NCI-H460 (cell line): ENCODE data around the gene AKAP13. TPM values are rescaled to one million over a fixed set of nuclear protein-coding genes. Genes with fewer than 3 reads are reported as not detected.
"Not testable (repeated sequence)": the region's sequence is repeated elsewhere in the genome, so short reads cannot be mapped to it uniquely, and the experiment has no call there.

Source experiments
- DNase-seq: peaks from one replicate; pipeline ENCODE4 v3.0.0-alpha.2; 2016; ENCODE audit warnings: low read depth; ENCODE audit errors: extremely low read depth
- total RNA-seq: library from RNA; depleted of rRNA; stranded (reverse); fragments of >200 nt; shearing (Covaris generic); gene quantifications from 2 replicates; pipeline ENCODE4 v1.2.3, GENCODE V29; 2014

AKAP13 gene
- total RNA-seq, 1 experiment from 2014 or later: 31.4 TPM

DNA sequence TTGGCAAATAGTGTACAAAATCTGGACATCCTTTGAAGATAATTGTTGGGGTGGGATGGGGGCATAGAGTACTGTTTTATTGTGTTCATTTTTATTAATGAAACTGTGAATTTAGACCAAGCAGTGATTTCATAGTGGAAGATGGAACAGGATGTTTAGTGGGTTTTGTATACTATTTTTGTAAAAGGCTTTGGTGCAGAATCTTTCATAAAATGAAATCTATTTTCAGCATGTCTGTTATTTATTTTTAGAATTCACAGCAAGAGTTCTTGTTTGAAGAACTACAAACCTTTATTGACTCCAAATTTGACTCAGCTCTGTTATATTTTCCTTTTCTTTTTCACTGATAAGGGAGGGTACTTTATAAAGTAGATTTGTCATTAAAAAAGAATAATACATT lies 145.4 kb downstream of the AKAP13 start:
- DNase-seq: no peak

DNA sequence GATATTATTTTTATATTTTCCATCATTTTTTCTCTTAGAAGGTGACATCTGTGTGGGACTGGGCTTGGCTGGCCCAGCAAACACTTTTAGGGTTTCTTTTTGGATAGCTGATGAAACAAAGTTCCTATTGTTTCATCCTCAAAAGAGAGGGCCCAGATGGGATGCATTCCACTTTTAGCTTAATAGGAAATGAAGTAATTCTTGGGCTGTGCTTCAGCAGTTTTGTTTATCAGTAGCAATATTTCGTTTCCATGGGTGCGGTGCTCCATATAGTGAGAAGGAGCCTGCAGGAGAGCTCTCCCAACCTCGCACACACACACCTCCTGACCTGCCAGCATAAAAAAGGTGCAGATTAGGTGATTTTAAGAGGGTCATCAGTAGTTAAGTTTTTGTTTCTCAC lies 147.5 kb downstream of the AKAP13 start:
- no peak for DNase-seq

DNA sequence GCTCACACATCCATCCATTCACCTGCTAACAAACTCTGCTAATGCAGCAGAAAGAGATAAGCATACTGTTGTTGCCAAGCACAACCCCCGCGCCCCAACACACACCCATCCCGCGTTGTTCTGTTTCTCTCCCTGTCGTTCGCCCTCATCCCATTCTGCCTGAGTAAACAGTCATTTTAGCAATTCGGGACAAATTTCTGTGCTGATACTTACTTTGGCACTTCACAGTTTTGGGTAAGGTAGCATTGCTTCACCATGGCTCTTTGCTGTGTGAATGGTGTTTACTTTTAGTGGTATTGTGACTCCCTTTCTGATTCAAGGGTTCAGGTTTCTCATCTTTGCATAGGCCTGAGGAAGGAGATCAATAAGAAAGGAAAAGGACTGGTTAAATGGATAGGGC lies 149.7 kb downstream of the AKAP13 start:
- DNase-seq: no peak

DNA sequence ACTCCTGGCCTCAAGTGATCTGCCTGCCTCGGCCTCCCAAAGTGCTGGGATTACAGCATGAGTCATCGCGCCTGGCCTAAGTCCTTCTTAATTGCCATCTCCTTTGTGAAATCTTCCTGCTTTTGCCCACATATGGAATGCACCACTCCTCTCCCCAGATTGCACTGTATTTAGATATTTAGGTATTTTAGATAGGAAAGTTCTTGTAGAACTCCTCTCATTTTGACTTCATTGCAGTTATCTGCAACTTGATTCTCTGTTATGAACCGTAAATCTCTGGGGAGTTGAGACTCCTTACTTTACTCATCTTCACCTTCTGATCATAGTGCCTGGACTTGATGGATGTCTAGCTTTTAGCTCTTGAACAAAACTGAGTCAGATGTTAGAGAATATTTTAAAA lies 150.7 kb downstream of the AKAP13 start:
- no peak for DNase-seq

DNA sequence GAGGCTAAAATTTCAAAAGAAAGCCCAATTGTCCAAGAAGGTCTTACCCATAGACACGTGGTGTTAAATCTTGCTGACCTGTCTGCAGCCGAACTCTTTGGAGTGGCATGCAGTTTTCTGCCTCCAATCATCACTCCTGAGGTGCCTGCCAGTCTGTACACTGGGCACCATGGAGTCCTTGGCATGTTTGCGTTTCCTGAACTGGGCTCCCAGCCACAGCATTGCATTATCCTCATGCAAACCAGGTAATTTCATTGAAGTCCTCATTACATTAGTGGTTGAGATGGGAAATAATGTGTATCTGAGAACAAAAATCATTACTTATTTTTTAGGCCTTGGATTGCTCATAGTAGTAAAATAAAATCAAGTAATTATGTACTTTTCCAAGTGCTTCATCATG lies 152.3 kb downstream of the AKAP13 start:
- no peak for DNase-seq

DNA sequence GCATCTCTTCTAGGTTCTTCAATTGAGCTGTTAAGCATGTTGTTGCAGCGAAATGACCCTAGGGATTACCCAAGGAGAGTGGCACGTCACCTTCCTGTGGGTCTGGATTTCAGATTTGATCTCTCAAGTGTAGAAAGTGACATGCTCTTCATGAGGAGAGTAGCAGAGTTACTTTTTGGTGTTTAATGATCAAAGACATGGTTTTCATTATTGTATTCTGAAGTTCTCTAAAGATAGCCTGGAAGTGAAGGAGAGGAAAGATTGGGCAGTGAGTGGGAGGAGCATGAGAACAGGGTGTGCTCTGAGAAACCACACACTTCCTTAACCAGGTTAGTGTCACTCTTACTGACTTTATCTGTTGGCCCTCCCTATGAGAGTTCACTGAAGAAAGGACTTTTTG lies 153.6 kb downstream of the AKAP13 start:
- no peak for DNase-seq

DNA sequence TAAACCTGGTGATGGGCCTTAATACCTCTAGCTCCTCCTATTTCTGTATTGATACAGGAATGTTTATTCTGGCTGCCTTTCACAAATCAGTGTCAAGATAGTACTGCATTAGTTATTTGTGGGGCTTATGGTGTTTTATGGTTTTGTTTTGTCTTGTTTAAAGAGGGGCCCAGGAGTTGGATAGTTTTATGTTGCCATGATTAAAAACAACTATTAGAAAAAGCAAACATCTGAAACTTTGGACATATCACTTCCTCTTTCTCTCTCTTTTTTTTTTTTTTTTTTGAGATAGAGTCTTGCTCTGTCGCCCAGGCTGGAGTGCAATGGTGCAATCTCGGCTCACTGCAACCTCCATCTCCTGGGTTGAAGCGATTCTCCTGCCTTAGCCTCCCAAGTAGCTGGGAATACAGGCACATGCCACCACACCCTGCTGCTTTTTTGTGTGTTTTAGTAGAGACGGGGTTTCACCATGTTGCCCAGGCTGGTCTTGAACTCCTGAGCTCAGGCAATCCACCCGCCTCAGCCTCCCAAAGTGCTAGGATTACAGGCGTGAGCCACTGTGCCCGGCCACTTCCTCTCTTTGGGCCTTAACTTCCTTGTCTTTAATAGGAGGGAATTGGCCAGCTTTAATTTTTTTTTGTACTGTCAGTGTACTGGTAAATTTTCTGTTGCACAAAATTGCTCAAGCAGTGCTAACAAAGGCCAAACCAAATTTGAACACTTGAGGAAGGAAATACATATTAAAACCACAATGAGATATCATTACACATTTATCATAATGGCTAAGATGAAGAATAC lies 155.3 kb downstream of the AKAP13 start:
- not testable (repeated sequence) for DNase-seq

DNA sequence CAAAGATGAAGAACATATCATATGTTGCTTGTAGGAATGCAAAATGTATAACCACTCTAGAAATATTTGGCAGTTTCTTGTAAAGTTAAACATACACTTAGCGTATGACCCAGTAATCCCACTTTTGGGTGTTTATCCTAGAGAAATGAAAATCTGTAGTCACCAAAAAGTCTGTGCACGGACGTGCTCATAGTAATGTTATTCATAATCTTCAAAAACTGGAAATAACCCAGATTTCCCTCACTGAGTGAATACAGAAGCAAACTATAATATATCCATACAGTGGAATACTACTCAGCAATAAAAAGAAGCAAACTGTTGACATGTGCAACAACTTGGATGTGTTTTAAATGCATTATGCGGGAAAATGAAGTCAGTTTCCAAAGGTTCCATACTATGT lies 155.9 kb downstream of the AKAP13 start:
- no peak for DNase-seq

DNA sequence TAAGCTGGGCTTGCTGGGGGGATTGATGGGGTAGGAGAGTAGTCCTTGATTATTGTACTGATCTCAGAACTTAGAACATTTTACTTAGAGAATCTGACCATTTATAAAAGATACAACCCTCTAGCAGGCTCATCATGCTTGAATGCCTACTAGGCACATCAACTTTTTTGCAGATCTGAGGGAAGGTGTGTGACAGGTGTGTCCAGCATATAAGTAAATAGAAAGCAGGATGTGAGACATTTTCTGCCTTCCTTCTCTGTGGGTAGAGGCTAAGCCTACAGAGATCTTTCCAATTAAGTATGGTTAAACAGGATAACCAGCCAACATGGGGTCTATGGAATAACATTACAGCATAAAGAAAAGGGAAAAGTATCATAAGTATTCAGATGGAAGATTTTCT lies 159.1 kb downstream of the AKAP13 start:
- DNase-seq: no peak

DNA sequence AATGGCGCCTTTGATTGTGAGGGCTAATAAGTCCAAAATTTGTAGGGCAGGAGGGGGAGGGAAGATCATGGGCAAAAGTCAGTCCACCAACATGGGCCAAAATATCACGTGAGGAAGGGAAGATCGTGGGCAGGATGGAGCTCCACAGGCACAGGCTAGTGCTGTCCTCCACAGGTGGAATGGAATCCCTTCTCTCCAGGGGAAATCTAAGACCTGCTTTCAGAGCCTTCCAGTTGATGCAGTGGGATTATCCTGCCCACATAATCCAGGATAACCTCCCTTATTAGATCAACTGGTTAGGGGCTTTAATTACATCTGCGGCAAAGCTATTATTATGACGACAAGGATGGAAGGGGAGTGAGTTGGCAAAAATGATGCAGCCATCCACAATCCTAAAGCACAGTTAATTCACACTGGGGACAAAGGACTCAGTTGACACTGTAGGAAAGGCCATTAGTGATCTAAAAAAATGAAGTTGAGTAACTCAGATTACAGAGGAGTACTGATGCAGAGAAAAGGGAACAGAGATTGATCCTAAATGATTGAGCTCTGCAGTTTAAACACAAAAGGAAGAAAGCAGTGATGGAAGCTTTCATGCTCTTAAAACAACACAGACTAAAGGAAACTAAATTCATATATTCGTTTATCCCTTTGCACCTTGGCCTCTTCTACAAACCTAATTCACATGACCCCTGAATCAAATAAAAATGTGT lies 159.8 kb downstream of the AKAP13 start:
- no peak for DNase-seq

DNA sequence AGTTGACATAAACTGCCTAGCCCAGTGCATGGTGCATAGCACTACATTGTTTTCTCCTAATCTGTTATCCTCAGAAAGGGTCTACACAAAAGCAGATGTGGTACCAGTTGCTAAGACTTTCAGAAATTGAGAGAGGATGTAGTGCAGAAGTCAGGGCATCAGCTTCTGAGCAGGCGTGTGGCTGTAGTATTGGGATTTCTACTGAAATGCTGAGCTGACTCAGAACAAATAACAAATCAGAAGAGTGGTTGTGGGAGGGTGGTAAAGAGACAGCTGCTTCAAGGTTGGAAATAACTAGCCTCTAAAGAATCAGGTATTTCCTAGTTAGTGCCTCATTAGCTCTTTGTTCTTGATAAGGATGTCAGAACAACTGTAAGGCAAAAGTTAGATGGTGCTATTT lies 161.3 kb downstream of the AKAP13 start:
- DNase-seq: no peak

DNA sequence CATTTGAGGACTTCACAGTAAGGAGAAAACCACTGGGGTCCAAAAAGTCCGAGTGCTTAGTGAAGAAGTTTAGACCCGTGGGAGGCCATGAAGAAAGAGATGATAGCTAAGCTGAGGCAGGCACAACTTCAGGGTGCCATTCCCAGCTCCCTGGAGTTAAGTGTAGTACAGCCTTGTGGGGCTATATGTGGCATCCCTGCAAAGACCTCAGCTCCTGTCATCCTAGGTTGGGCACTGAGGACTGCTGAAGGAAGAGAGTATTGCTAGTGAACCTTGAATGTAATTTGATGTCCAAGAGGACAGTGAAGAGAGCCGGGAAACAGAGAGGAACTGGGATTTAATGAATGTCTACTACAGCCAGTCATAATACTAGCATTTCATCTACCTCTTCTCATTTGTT lies 162.1 kb downstream of the AKAP13 start:
- DNase-seq: no peak

DNA sequence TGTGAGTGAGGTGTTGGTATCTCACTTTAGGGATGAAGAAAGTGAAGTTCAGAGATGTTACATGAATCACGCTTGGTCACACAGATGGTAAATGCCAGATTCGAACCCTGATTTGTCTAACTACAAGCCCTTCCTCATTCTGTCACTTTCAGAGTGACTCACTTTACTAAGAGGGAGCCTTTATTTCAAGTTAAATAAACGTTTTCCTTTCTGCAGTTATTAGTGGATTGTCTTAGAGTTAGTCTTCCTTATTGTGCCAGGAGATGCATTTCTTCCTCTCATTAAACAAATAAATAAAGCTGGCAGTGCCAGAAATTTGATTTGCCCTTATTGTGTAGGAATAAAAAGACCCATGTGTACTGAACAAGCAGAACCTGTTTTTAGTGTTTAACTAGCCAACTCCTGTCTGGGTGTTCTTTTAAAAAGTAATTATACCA lies 162.5 kb downstream of the AKAP13 start:
- no peak for DNase-seq

DNA sequence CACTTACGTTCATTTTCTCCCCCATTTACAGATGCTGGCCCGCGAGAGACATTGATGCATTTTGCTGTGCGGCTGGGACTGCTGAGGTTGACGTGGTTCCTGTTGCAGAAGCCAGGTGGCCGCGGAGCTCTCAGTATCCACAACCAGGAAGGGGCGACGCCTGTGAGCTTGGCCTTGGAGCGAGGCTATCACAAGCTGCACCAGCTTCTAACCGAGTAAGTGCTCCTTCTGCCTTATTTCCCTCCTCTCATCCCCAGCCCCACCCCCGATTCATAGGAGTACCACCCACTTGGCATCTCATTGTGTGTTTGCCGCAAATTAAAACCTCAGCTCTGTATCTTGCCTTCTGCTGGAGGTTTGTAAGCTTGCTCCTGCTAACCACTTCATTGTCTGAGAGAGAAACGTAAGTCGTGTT lies 163.3 kb downstream of the AKAP13 start:
- no peak for DNase-seq

DNA sequence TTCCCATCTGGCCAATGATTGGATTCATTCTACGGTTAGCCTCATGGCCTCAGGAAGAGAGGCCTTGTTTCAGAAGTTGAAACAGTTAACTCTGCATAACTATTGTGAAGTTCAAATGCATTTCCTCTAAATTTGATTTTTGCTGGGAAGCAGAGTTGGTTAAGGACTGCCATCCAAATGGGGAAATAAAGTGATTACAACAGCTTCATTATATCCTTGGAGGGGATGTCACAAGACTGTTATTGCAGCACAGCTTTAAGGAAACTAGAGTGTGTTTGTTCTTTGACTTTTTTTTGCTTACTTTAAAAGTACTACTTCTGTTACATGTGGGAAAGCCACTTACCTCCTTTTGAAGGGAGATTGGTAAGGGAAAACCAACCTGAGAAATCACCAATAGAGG lies 164.8 kb downstream of the AKAP13 start:
- DNase-seq: no peak

DNA sequence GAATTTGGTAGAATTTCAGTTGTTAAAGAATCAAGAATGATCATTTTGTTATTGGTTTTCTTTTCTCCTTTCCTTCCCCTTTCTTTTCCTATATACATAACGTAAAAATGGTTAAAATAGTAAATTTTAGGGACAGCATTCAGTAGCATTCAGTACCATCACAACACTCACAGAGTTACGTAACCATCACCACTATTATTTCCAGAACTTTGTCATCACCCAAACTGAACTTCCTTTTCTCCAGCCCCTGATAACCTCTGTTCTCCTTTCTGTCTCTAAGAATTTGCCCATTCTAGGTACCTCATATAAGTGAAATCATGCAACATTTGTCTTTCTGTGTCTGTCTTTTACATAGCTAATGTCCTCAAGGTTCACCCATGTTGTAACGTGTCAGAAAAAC lies 165.3 kb downstream of the AKAP13 start:
- no peak for DNase-seq

DNA sequence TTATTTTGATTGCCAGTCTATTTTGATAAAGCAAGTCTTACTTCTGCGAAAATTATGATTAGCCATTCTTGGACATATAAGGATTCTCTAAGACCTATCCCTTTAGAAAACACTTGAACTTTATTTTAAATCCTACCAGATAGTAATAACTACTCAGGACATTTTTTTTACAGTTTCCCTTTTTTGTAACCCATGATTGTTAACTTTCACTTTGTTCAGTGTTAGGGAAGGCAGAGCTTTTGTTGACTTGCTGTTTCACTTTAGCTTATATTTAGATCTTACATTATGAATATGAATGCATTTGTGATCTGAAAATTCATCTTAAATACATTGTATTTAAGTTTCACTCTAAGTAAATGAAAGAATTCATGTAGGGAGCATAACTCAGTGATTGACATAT lies 167.0 kb downstream of the AKAP13 start:
- DNase-seq: no peak

DNA sequence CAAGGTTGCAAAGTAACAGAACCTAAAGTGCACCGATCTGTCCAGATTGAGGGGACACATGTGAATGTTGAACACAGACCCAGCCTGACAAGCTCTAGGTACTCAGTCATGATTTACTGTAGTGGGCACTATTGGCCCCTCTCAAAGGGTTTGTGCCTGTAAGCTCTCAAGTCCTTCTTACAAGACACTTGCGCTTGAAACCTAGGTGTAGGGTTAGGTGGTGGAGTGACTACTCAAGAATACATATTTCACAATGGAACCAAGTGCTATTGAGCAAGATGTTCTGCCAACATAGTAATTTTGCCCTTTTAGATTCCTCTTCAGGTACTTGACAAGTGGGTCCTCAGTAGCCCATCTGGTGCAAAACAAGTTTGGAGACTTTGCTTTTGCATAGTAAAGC lies 169.9 kb downstream of the AKAP13 start:
- no peak for DNase-seq

DNA sequence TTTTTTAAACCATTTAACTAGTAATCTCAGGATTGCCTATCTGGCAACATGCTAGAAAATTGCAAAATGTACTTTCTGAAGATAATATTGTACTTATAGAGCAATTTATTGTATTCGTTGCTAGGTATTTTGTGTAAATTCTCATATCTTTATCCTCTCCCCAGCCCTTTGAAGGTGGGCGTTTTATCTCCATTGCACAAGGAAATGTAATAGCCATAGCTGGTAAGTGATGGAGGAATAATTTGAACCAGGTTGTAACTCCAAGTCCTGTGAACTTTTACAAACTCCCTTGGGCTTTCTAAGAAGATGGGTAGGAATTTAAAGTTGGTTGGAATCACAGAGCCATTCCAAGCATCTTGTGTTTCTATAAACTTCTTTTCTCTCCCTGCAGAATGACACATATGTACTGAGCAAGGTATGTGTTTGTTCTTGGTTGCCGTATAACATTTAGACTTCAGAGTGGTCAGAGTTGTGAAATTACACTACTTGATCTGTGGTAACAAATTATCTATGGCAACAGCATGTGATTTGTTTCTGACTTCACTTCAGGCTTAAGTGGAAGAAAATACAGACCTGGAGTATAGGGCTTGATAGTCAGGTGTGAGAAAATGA lies 170.9 kb downstream of the AKAP13 start:
- no peak for DNase-seq

DNA sequence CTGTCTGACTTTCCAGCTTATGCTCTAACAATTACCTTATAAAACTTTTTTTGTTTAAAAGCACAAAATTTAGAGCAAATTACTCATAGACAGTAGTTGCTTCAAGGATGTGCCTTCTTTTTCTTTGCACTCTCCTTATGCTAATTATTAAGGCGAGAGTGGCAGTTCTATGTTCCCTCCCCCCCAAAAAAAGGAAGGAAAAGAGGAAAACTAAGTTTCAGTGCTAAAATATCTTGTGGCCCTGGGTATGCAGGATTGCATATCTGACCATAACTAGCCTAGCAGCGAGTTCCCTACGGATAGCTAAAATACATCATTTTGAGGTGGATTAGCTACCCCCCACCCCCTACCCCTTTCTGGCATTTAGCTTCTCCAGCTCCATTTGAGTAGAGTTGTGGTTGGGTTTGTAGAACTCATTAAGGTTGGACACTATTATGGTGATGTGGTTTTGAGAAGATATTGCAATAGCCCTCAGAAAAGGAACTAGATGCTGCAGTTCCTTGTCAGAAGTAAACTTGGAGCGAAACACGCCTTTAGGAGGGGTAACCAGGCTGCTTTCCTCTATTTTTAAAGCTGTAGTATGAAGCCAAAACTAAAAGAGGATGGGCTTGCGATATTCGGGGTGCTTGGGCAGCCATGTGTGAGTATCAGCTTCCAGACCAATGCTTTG lies 174.6 kb downstream of the AKAP13 start:
- no peak for DNase-seq

DNA sequence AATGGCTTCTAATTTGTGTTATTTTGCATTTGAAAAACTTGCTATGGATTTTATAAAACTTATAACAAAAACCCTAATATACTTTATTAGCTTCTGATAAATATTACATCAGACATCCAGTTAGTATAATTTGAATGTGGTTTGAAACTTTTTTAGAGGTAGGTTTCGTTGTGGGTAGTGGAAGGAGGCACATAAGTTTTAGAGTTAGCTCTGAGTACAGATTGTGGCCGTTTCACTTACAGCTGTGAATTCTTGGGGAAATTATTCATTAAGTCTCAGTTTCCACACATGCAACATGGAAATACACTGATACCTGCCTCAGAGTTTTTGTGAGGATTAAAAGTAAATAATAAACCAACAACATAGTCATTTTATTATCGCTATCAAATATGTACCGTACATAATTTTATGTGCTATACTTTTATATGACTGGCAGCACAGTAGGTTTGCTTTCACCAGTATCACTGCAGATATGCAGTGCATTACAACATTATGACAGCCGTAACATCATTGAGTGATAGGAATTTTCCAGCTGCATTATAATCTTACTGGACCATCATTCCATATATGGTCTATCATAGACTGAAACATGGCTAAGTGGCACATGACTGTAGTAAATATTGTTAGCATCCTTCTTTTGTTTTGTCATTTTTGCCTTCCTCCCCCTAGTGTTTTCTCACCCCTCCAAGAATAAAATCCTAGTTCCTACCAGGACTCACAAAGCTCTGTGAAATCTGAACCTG lies 175.6 kb downstream of the AKAP13 start:
- DNase-seq: no peak
